Ascending aorta (tissue), 2 donors: ENCODE measurements around the gene SUPT4H1. TPM values are rescaled to one million over a fixed set of nuclear protein-coding genes. Genes with fewer than 3 reads are reported as not detected.

Source experiments
- DNase-seq, 2 donors: peaks; one replicate each; pipeline ENCODE4 v3.0.0-alpha.2; 2019; ENCODE audit warnings: low spot score in 2 of 2
- H3K27ac ChIP-seq, 2 donors: fragments of 200-600 bp; sonication (generic); one replicate each; pipeline ENCODE4 v1.5.1; 2016 to 2017; ENCODE audit warnings: mild to moderate bottlenecking in 1 of 2
- H3K27me3 ChIP-seq: fragments of 200-600 bp; sonication (generic); one replicate; pipeline ENCODE4 v1.5.1; 2017
- H3K36me3 ChIP-seq, 2 donors: fragments of 200-600 bp; sonication (generic); one replicate each; pipeline ENCODE4 v1.5.1; 2016
- H3K4me1 ChIP-seq, 2 donors: fragments of 200-600 bp; sonication (generic); one replicate each; pipeline ENCODE4 v1.5.1; 2016 to 2017; ENCODE audit warnings: mild to moderate bottlenecking in 1 of 2
- H3K4me3 ChIP-seq, 2 donors: fragments of 200-600 bp; sonication (generic); one replicate each; pipeline ENCODE4 v1.5.1; 2016 to 2017; ENCODE audit warnings: mild to moderate bottlenecking in 1 of 2
- H3K9me3 ChIP-seq, 2 donors: fragments of 200-600 bp; sonication (generic); one replicate each; pipeline ENCODE4 v1.5.1; 2016
- CTCF ChIP-seq, 3 experiments: fragments of 200-600 bp in 2 of 3; fragments of 450-650 bp in 1 of 3; sonication (generic) in 2 of 3; IDR thresholded peaks; one replicate each; pipeline ENCODE4 v1.5.1; 2016 to 2019; ENCODE audit warnings: antibody characterized with exemption in 3 of 3, mild to moderate bottlenecking in 1 of 3, moderate library complexity in 1 of 3
- intact Hi-C: fragments of 100-400 bp; cut with DNase I; formaldehyde crosslinking; loops from one replicate; pipeline ENCODE4 v1.15.1; 2023
- total RNA-seq: library from RNA; depleted of rRNA; stranded (reverse); fragments of >200 nt; gene quantifications from one replicate; pipeline ENCODE4 v1.1.0, GENCODE V29; 2016

SUPT4H1 gene
- total RNA-seq, 1 donor from 2014 or later: 18.0 TPM

GRCh38 chr17:58396173-58396572, 44.2 kb upstream of the SUPT4H1 start:
- intact Hi-C loops: no loop called here
- Histone ChIP-seq H3K27ac (no peak overlapping the region), H3K27me3 (no peaks in the 10 kb centered on the region), H3K4me1 (no peaks in the 10 kb centered on the region), H3K36me3 (no peaks in the 10 kb centered on the region), H3K4me3 (no peak overlapping the region), H3K9me3 (no peaks in the 10 kb centered on the region)
- no peak for TF ChIP-seq CTCF (IDR thresholded peaks at IDR 0.05)
- DNase-seq: no peak

GRCh38 chr17:58394534-58395223, 42.7 kb upstream of the SUPT4H1 start:
- H3K27ac ChIP-seq: no peak overlapping the region
- H3K9me3 ChIP-seq: no peaks in the 10 kb centered on the region
- no peaks in the 10 kb centered on the region for H3K36me3 ChIP-seq
- no peaks in the 10 kb centered on the region for H3K27me3 ChIP-seq
- TF ChIP-seq CTCF (IDR thresholded peaks at IDR 0.05): no peak
- H3K4me1 ChIP-seq: no peaks in the 10 kb centered on the region
- DNase-seq: no peak
- no peak overlapping the region for H3K4me3 ChIP-seq
- intact Hi-C loops: no loop called here

GRCh38 chr17:58391302-58391984, 39.4 kb upstream of the SUPT4H1 start:
- H3K36me3 ChIP-seq: no peaks in the 10 kb centered on the region
- H3K27me3 ChIP-seq: no peaks in the 10 kb centered on the region
- no peak for DNase-seq
- intact Hi-C loops: no loop called here
- no peak for TF ChIP-seq CTCF (IDR thresholded peaks at IDR 0.05)
- no peak overlapping the region for H3K4me3 ChIP-seq
- H3K9me3 ChIP-seq: no peaks in the 10 kb centered on the region
- H3K27ac ChIP-seq: no peak overlapping the region
- H3K4me1 ChIP-seq: no peaks in the 10 kb centered on the region

- intact Hi-C loops: no loop called here
- Histone ChIP-seq H3K27me3 (no peaks in the 10 kb centered on the region), H3K4me3 (no peak overlapping the region), H3K36me3 (no peaks in the 10 kb centered on the region), H3K27ac (no peak overlapping the region), H3K9me3 (no peaks in the 10 kb centered on the region), H3K4me1 (no peaks in the 10 kb centered on the region)
- DNase-seq: no peak
- no peak for TF ChIP-seq CTCF (IDR thresholded peaks at IDR 0.05)
Observed at GRCh38 chr17:58390884-58391283, 38.9 kb upstream of the SUPT4H1 start.

GRCh38 chr17:58388302-58389190, 36.5 kb upstream of the SUPT4H1 start:
- Histone ChIP-seq H3K36me3 (no peaks in the 10 kb centered on the region), H3K4me3 (no peak overlapping the region), H3K9me3 (no peaks in the 10 kb centered on the region), H3K27ac (no peak overlapping the region), H3K4me1 (no peaks in the 10 kb centered on the region), H3K27me3 (no peaks in the 10 kb centered on the region)
- TF ChIP-seq CTCF (IDR thresholded peaks at IDR 0.05): no peak
- intact Hi-C loops: no loop called here
- DNase-seq: no peak
